Measurements from ENCODE around the gene NSMCE3. TPM values are rescaled to one million over a fixed set of nuclear protein-coding genes. Genes with fewer than 3 reads are reported as not detected.

Gene NSMCE3
- polyA plus RNA-seq, 1 experiment = 9.7 TPM

- Histone ChIP-seq H3K36me3 (ENCODE audit: control insufficient read depth, insufficient read depth, low read length) (no peaks in the 10 kb centered on the region), H3K27me3 (ENCODE audit: control insufficient read depth, insufficient read depth, low read length) (no peaks in the 10 kb centered on the region; the same call in 1 of the 2 replicates), H3K4me3 (ENCODE audit: low read depth, low read length) (no peak overlapping the region)
- DNase-seq (ENCODE audit: low read depth) = no peak
- TF ChIP-seq CTCF (IDR thresholded peaks at IDR 0.05; ENCODE audit: insufficient read depth, low read depth, low read length) = no peak
- ChIA-PET POLR2A (no interaction called here), CTCF (no interaction called here)
These were observed 25.1 kb downstream of the NSMCE3 start for GRCh38 chr15:29244544-29244943.

GRCh38 chr15:29244123-29244522 lies 25.5 kb downstream of the NSMCE3 start:
- H3K27me3 ChIP-seq (ENCODE audit: control insufficient read depth, insufficient read depth, low read length) = no peaks in the 10 kb centered on the region; the same call in 1 of the 2 replicates
- CTCF ChIA-PET = no interaction called here
- no peak overlapping the region for H3K4me3 ChIP-seq (ENCODE audit: low read depth, low read length)
- POLR2A ChIA-PET = no interaction called here
- no peak for TF ChIP-seq CTCF (IDR thresholded peaks at IDR 0.05; ENCODE audit: insufficient read depth, low read depth, low read length)
- no peaks in the 10 kb centered on the region for H3K36me3 ChIP-seq (ENCODE audit: control insufficient read depth, insufficient read depth, low read length)
- no peak for DNase-seq (ENCODE audit: low read depth)

- no peak overlapping the region for H3K4me3 ChIP-seq (ENCODE audit: low read depth, low read length)
- H3K27me3 ChIP-seq (ENCODE audit: control insufficient read depth, insufficient read depth, low read length) = no peaks in the 10 kb centered on the region; the same call in 1 of the 2 replicates
- ChIA-PET CTCF (no interaction called here), POLR2A (no interaction called here)
- no peaks in the 10 kb centered on the region for H3K36me3 ChIP-seq (ENCODE audit: control insufficient read depth, insufficient read depth, low read length)
- DNase-seq (ENCODE audit: low read depth) = no peak
- no peak for TF ChIP-seq CTCF (IDR thresholded peaks at IDR 0.05; ENCODE audit: insufficient read depth, low read depth, low read length)
These were observed 27.0 kb downstream of the NSMCE3 start for GRCh38 chr15:29242456-29243242.

GRCh38 chr15:29241207-29241606 lies 28.4 kb downstream of the NSMCE3 start:
- Histone ChIP-seq H3K36me3 (ENCODE audit: control insufficient read depth, insufficient read depth, low read length) (no peaks in the 10 kb centered on the region), H3K27me3 (ENCODE audit: control insufficient read depth, insufficient read depth, low read length) (no peaks in the 10 kb centered on the region; the same call in 1 of the 2 replicates), H3K4me3 (ENCODE audit: low read depth, low read length) (no peak overlapping the region)
- ChIA-PET CTCF (no interaction called here), POLR2A (no interaction called here)
- no peak for DNase-seq (ENCODE audit: low read depth)
- TF ChIP-seq CTCF (IDR thresholded peaks at IDR 0.05; ENCODE audit: insufficient read depth, low read depth, low read length) = no peak

- POLR2A ChIA-PET = no interaction called here
- CTCF ChIA-PET = no interaction called here
- H3K36me3 ChIP-seq (ENCODE audit: control insufficient read depth, insufficient read depth, low read length) = no peaks in the 10 kb centered on the region
- no peak for TF ChIP-seq CTCF (IDR thresholded peaks at IDR 0.05; ENCODE audit: insufficient read depth, low read depth, low read length)
- H3K27me3 ChIP-seq (ENCODE audit: control insufficient read depth, insufficient read depth, low read length) = no peaks in the 10 kb centered on the region
- no peak for DNase-seq (ENCODE audit: low read depth)
- no peak overlapping the region for H3K4me3 ChIP-seq (ENCODE audit: low read depth, low read length)
These were observed 30.2 kb downstream of the NSMCE3 start for GRCh38 chr15:29239395-29239794.

All from BJ (cell line).